Suprapubic skin (tissue), 4 donors: Measurements from ENCODE around the gene ST8SIA4. TPM values are rescaled to one million over a fixed set of nuclear protein-coding genes. Genes with fewer than 3 reads are reported as not detected.

ENCODE experiments used
- DNase-seq, 2 donors: peaks; one replicate each; pipeline ENCODE4 v3.0.0-alpha.2; 2019; ENCODE audit warnings: low spot score in 2 of 2
- H3K27ac ChIP-seq: fragments of 200-600 bp; sonication (generic); one replicate; pipeline ENCODE4 v1.5.1; 2019
- H3K27me3 ChIP-seq: fragments of 200-600 bp; sonication (generic); one replicate; pipeline ENCODE4 v1.5.1; 2019
- H3K36me3 ChIP-seq: fragments of 200-600 bp; sonication (generic); one replicate; pipeline ENCODE4 v1.5.1; 2019
- H3K4me1 ChIP-seq: fragments of 200-600 bp; sonication (generic); one replicate; pipeline ENCODE4 v1.5.1; 2019
- H3K4me3 ChIP-seq: fragments of 200-600 bp; sonication (generic); one replicate; pipeline ENCODE4 v1.5.1; 2019; ENCODE audit warnings: mild to moderate bottlenecking
- H3K9me3 ChIP-seq: fragments of 200-600 bp; sonication (generic); one replicate; pipeline ENCODE4 v1.5.1; 2019
- EP300 ChIP-seq: sonication (generic); formaldehyde crosslinking; IDR thresholded peaks from one replicate; pipeline ENCODE4 v1.6.1; 2017; ENCODE audit warnings: antibody characterized with exemption
- POLR2A ChIP-seq, 2 donors: fragments of 450-650 bp; IDR thresholded peaks; one replicate each; pipeline ENCODE4 v1.6.1; 2017; ENCODE audit warnings: antibody characterized with exemption in 2 of 2, mild to moderate bottlenecking in 2 of 2, moderate library complexity in 2 of 2
- POLR2AphosphoS5 ChIP-seq, 3 donors: sonication (generic); formaldehyde crosslinking; IDR thresholded peaks; one replicate each; pipeline ENCODE4 v1.6.1; 2017; ENCODE audit warnings: antibody characterized with exemption in 3 of 3
- WGBS: methylation state at CpG from one replicate; pipeline ENCODE4 v1.1.5; 2018; 5-methylcytosine and 5-hydroxymethylcytosine counted together
- total RNA-seq, 4 donors: library from RNA; depleted of rRNA; stranded (reverse); fragments of >200 nt; gene quantifications; one replicate each; pipeline ENCODE4 v1.1.0, GENCODE V29; 2016
- TF ChIP-seq, protein P1 (sequence below), 2 donors: fragments of 200-600 bp in 1 of 2; fragments of 450-650 bp in 1 of 2; sonication (generic) in 1 of 2; IDR thresholded peaks; one replicate each; pipeline ENCODE4 v1.5.1; 2016 to 2019; ENCODE audit warnings: antibody characterized with exemption in 2 of 2, mild to moderate bottlenecking in 1 of 2, moderate library complexity in 1 of 2

Gene ST8SIA4
- total RNA-seq, 4 donors from 2014 or later = 0.44 to 2.3 (median 0.82) TPM

DNA sequence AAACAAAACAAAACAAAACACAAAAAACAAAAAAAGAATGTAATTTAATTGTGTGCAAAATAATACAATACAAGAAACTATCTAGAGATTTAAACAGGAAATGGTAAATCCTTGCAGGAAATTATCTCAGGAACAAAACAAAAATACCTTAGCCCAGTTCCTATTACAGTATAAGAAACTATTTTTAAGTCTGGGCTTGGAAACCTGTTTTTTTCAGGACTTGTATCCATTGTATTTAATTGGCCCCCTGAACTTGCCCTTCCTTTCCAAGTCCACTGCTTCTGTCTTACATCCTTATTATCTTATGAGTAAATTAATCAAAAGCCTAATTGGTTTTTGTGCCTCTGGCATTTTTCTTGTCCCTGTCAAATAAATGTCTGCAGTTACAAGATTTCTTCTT, 48.5 kb downstream of the ST8SIA4 start:
- no peak overlapping the region for H3K4me3 ChIP-seq
- H3K36me3 ChIP-seq = no peaks in the 10 kb centered on the region
- TF ChIP-seq EP300 (no peak), POLR2A (IDR thresholded peaks at IDR 0.05) (no peak), POLR2AphosphoS5 (IDR thresholded peaks at IDR 0.05) (no peak)
- TF ChIP-seq, protein P1, sequence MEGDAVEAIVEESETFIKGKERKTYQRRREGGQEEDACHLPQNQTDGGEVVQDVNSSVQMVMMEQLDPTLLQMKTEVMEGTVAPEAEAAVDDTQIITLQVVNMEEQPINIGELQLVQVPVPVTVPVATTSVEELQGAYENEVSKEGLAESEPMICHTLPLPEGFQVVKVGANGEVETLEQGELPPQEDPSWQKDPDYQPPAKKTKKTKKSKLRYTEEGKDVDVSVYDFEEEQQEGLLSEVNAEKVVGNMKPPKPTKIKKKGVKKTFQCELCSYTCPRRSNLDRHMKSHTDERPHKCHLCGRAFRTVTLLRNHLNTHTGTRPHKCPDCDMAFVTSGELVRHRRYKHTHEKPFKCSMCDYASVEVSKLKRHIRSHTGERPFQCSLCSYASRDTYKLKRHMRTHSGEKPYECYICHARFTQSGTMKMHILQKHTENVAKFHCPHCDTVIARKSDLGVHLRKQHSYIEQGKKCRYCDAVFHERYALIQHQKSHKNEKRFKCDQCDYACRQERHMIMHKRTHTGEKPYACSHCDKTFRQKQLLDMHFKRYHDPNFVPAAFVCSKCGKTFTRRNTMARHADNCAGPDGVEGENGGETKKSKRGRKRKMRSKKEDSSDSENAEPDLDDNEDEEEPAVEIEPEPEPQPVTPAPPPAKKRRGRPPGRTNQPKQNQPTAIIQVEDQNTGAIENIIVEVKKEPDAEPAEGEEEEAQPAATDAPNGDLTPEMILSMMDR (IDR thresholded peaks at IDR 0.05) = no peak
- H3K9me3 ChIP-seq = no peaks in the 10 kb centered on the region
- no peak for DNase-seq
- no peaks in the 10 kb centered on the region for H3K4me1 ChIP-seq
- H3K27ac ChIP-seq = no peak overlapping the region
- H3K27me3 ChIP-seq = no peaks in the 10 kb centered on the region

- Histone ChIP-seq H3K27me3 (no peaks in the 10 kb centered on the region), H3K4me3 (no peak overlapping the region), H3K4me1 (no peaks in the 10 kb centered on the region), H3K9me3 (no peaks in the 10 kb centered on the region), H3K36me3 (no peaks in the 10 kb centered on the region), H3K27ac (no peak overlapping the region)
- TF ChIP-seq, protein P1 (IDR thresholded peaks at IDR 0.05) = no peak
- no peak for TF ChIP-seq POLR2AphosphoS5 (IDR thresholded peaks at IDR 0.05)
- no peak for TF ChIP-seq POLR2A (IDR thresholded peaks at IDR 0.05)
- TF ChIP-seq EP300 = no peak
- DNase-seq = no peak
Measured at GRCh38 chr5:100853582-100853981, 49.5 kb downstream of the ST8SIA4 start.

- no peaks in the 10 kb centered on the region for H3K27me3 ChIP-seq
- DNase-seq = no peak
- H3K4me1 ChIP-seq = no peaks in the 10 kb centered on the region
- no peaks in the 10 kb centered on the region for H3K9me3 ChIP-seq
- no peak overlapping the region for H3K4me3 ChIP-seq
- whole genome bisulfite sequencing = 74% methylated on average over 3 of the region's 3 CpGs
- no peak overlapping the region for H3K27ac ChIP-seq
- no peaks in the 10 kb centered on the region for H3K36me3 ChIP-seq
- TF ChIP-seq POLR2A (IDR thresholded peaks at IDR 0.05) = no peak
Measured at GRCh38 chr5:100852988-100853449, 50.1 kb downstream of the ST8SIA4 start.

GRCh38 chr5:100852051-100852450, 51.0 kb downstream of the ST8SIA4 start:
- WGBS = 95% methylated on average over 8 of the region's 8 CpGs
- TF ChIP-seq, protein P1 (IDR thresholded peaks at IDR 0.05) = no peak
- TF ChIP-seq POLR2A (IDR thresholded peaks at IDR 0.05) (no peak), EP300 (no peak), POLR2AphosphoS5 (IDR thresholded peaks at IDR 0.05) (no peak)
- Histone ChIP-seq H3K36me3 (no peaks in the 10 kb centered on the region), H3K27me3 (no peaks in the 10 kb centered on the region), H3K4me3 (no peak overlapping the region), H3K4me1 (peaks cover 1% of the 10 kb centered on the region), H3K9me3 (no peaks in the 10 kb centered on the region), H3K27ac (no peak overlapping the region)
- DNase-seq = no peak

GRCh38 chr5:100846772-100847171, 56.3 kb downstream of the ST8SIA4 start:
- H3K36me3 ChIP-seq = no peaks in the 10 kb centered on the region
- peaks cover 5% of the 10 kb centered on the region for H3K4me1 ChIP-seq
- no peaks in the 10 kb centered on the region for H3K27me3 ChIP-seq
- TF ChIP-seq POLR2A (IDR thresholded peaks at IDR 0.05) (no peak), POLR2AphosphoS5 (IDR thresholded peaks at IDR 0.05) (no peak), EP300 (no peak)
- TF ChIP-seq, protein P1 (IDR thresholded peaks at IDR 0.05) = no peak
- no peak overlapping the region for H3K4me3 ChIP-seq
- 28% methylated on average over 4 of the region's 4 CpGs for WGBS
- no peak for DNase-seq
- H3K9me3 ChIP-seq = no peaks in the 10 kb centered on the region
- no peak overlapping the region for H3K27ac ChIP-seq

GRCh38 chr5:100842080-100842479, 61.0 kb downstream of the ST8SIA4 start:
- TF ChIP-seq, protein P1 (IDR thresholded peaks at IDR 0.05) = no peak
- no peak for TF ChIP-seq POLR2AphosphoS5 (IDR thresholded peaks at IDR 0.05)
- Histone ChIP-seq H3K9me3 (no peaks in the 10 kb centered on the region), H3K27ac (no peak overlapping the region), H3K36me3 (no peaks in the 10 kb centered on the region), H3K27me3 (no peaks in the 10 kb centered on the region), H3K4me3 (no peak overlapping the region), H3K4me1 (peaks cover 9% of the 10 kb centered on the region)
- 66% methylated on average over 2 of the region's 2 CpGs for WGBS
- no peak for DNase-seq
